NCI-H460 (cell line): Measurements from ENCODE around the gene WDR37. TPM values are rescaled to one million over a fixed set of nuclear protein-coding genes. Genes with fewer than 3 reads are reported as not detected.

Experiments
- DNase-seq: peaks from one replicate; pipeline ENCODE4 v3.0.0-alpha.2; 2016; ENCODE audit warnings: low read depth; ENCODE audit errors: extremely low read depth
- total RNA-seq: library from RNA; depleted of rRNA; stranded (reverse); fragments of >200 nt; shearing (Covaris generic); gene quantifications from 2 replicates; pipeline ENCODE4 v1.2.3, GENCODE V29; 2014; rRNA removed

The WDR37 gene
- total RNA-seq, 1 experiment from 2014 or later, result 4.2 TPM

DNA sequence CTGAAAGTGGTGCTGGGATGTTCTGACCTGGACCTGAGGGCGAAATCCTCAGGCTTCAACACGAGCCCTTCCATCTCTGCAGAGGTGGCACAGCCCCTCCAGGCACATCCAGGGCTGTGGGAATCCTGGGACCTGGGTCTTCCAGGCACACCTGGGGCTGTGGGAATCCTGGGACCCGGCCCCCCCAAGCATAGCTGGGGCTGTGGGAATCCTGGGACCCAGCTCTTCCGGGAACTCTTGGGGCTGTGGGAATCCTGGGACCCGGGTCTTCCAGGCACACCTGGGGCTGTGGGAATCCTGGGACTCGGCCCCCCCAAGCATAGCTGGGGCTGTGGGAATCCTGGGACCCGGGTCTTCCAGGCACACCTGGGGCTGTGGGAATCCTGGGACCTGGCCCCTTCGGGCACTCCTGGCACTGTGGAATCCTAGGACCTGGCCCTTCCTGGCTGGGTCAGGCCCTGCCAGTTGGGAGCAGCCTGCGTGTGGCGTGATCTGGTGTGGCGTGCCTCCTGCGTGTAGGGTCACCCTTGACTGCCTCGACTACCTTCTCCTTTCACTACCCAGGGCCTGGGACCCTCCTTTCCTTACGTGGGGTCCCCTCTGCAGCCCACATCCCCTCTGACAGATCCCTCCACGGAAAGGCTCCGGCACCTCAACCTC, 124.0 kb downstream of the WDR37 start:
- no peak for DNase-seq

GRCh38 chr10:1180836-1181235, 124.7 kb downstream of the WDR37 start:
- no peak for DNase-seq

Other genes starting within 250 kb of the WDR37 start
- 28.1 and 31.1 TPM in 2 replicates for gene LARP4B, start 124.7 kb upstream of the WDR37 start, total RNA-seq
- gene GTPBP4, start 68.0 kb upstream of the WDR37 start, total RNA-seq, result 71.4 and 99.0 TPM in 2 replicates
- gene IDI2, start 30.5 kb upstream of the WDR37 start, total RNA-seq, result not detected in 2 replicates
- gene IDI1, start 7.3 kb upstream of the WDR37 start, total RNA-seq, result 23.9 and 28.3 TPM in 2 replicates